ENCODE results near the gene C1orf141.
"Not testable (repeated sequence)": the region's sequence is repeated elsewhere in the genome, so short reads cannot be mapped to it uniquely, and the experiment has no call there.

C1orf141 gene

DNA sequence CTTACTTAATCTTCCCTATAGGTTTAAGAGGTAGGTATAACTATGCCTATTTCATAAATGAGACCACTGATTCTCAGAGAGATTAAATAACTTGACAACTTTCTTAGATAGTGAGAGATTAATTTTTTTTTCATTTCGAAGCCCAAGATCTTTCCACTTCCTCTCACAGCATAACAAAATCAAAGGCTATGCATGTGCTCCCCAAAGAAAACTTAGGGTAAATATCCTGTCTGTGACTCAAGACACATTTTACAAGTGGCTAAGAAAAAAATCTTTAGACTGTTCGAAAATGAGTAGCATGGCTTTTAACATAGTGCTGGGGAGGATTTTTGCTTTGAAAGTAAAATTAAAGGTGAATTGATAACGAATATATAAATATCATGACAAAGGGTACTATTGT, 8.2 kb upstream of the C1orf141 start:
- no peak for DNase-seq (ENCODE audit: low read depth in 2 of 2)

DNA sequence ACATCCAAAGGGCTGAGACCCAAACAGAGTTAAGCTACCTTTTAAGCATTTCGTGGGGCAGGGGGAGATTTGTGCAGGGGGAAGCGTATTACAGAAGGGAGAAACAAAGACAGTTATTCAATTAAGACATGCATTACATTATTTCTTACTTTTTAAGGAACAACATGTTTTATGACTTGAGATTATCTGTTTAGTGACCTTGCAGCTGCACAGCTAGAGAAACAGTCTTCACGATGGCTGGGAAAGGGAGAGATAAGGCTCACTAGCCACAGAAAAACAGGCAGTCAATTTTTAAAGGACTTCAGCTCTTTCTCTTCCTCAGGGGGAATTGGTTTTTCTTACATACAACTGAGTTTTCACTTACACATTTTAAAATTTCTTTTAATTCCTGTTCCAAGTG, 7.1 kb upstream of the C1orf141 start:
- not testable (repeated sequence) for DNase-seq (ENCODE audit: low read depth in 2 of 2)

DNA sequence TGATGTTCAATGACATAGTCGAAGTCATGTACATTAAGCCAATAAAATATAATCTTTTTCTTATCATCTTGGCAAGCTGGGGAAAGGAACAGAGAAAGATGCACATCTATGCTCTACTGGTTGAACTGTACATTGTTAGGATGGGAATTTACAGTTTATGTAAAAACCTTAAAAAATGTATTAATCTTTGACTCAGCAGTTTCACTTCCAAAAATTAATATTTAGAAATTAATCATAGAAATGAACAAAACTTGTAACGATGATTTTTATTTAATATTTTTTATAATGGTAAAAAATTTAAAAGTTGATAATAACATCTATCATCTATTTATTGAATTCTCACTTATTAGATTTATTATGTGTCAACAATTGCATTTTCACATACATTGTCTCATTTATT, 5.7 kb upstream of the C1orf141 start:
- DNase-seq (ENCODE audit: low read depth in 2 of 2): no peak

DNA sequence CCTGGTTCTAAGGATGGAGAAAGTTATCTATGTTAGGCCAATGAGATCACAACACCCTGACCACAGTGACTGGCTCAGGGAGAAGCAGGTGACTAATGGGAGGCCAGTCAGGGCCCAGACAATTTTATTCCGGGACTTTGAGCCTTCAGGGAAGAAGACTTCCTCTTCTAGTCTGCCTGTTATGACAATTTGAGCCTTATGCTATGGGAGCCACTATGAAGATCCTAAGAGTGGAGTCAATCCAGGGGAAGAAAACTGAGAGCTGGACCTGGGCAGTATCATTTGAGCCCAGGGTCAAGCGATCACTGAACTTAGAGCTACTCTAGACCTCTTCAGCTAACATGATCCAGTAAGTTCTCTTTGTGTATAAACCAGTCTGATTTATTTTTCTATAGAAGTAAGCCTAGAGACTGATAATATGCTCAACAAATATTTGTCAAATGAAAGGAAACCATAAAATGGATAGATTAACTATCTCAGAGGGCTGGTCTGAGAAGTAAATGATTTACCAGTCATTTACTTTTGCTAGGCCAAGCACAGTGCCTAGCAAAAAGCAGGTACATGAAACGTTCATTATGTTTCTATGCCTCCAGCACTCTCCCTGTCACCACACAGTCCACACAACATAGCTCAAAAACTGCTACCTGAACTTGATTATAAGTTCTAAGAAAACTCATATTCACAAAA, 4.2 kb upstream of the C1orf141 start:
- DNase-seq (ENCODE audit: low read depth in 2 of 2): no peak

DNA sequence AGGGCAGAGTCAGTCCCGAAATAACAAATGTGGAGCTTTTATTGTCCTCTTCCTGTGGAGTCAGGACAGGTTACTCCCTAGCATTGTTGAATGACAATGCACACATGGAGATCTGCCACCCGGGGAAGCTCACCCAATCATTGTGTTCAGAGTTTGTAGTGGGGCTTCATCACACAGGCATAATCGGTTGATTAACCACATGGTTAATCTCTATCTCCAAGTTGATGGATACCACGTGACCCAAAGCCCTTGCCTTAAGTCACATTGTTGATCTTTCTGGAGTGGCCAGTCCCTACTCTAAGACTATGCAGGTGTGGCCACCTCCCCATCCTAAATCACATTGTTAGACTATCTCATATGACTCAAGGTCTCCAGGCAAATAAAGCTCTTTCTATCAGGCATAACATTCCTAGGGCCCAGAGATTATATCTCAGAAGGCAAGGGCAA, 2.6 kb upstream of the C1orf141 start:
- DNase-seq (ENCODE audit: low read depth in 2 of 2): no peak

DNA sequence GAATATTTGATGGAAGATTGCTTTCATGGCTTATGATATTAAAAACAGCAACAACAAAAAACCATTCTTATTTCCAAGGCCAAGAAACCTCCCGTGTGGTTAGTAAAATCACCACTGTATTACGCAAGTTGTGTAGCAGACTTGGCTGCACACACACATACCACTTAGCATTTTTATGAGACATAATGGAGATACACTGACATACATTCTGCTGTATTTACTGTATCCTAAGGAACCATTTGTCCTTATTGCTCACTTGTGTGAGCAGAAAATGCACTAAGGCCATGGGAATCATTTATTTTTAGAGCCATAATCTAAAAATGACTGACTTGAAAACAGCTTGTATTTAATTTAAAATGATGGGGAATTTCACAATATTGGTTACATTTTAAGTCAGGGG, 584 bp upstream of the C1orf141 start:
- DNase-seq (ENCODE audit: low read depth in 2 of 2): no peak

DNA sequence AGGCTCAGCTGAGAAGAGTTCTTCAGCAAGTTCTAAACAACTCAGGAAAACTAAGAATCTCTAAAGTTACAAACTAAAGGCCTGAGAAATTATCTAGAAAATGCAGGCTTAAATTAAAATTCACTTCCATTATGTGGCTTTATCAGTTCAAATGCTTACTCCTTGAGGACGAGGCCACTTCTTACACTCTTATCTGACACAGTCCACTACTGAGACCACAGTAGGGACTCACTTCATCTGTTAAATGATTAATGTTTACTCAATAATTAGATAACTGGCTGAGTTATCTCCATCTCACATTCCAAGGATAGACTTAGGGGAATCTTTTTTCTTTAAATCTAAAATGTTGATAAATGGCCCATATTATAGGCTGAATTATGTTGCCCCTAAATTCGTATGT, 1.6 kb downstream of the C1orf141 start:
- DNase-seq (ENCODE audit: low read depth in 2 of 2): no peak

DNA sequence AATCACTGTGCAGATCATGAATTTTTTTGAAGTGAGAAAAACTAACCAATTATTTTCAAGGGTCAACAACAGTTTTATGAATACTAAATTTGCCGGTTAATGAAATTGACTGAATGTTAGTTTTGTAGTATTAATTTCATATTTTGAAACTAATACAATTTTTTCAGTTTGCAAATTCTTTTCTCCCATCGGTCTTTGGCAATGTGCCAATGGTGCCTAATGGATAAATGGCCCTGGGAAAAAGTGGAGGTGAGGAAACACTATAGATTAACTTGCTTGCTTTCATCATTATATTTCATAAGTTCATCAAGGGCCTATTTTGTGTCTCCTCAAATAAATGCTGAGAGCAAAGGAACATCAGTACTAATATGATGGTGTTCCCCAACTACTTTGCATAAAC, 4.1 kb downstream of the C1orf141 start:
- DNase-seq (ENCODE audit: low read depth in 2 of 2): no peak

DNA sequence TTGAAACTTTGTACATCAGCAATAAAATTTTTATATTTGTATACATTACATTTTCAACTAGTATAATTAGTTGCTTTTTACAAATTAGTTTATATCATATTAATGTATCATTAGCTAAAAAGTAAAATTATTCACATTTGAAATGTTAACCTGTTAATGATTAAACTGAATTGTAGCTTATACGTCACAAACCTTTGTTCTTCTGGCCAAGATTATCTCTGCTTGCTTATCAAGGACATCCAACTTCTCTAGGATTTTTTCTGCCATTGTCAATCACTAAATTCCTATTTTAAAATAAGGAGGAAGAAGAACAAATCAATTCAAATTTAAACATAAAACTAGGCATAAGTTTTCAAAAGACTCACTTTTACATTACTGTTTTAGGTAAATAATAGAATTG, 7.8 kb downstream of the C1orf141 start:
- DNase-seq (ENCODE audit: low read depth in 2 of 2): no peak

DNA sequence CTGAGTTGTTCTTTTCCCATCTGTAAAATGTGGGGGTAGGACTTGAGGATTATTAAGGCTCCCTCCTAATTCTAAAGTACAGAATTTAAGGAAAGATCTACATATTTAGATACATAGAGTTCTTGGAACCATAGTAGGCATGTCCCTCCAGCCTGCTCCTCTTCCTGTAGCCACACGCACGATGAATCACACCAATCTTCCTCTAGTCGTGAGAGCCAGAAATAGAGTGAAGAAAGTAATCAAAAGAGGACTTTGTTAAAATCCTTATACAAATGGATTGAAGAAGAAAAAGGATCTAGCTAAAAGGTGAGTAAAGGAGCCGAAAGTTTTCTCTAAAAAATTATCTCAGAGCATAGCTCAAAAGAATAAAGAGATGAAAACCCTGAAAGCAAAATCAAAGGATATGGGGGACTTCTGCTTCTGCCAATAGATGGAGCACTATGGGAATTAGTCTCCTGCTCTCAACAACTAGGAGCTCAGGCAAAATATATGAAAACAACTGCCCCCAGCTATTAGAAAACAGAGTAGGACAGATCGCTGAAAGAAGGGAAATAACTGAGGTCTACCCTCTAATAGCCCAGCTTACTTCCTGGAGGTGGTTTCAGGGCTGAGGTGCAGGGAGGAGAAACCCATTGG, 8.5 kb downstream of the C1orf141 start:
- no peak for DNase-seq (ENCODE audit: low read depth in 2 of 2)

DNA sequence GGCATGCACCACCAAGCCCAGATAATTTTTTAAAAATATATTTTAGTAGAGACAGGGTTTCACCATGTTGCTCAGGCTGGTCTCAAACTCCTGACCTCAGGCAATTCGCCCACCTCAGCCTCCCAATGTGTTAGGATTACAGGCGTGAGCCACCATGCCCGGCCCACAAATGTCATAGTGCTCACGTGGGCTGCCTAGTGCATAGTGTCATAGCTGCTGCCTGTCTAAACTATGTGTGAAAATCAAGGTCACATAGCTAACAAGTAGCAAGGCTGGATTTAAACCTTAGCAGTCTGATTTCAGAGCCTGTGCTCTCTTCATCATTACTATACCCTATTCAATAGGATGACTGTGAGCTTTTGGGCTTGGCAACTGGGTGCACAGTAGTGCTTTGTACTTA, 10.3 kb downstream of the C1orf141 start:
- no peak for DNase-seq (ENCODE audit: low read depth in 2 of 2)

DNA sequence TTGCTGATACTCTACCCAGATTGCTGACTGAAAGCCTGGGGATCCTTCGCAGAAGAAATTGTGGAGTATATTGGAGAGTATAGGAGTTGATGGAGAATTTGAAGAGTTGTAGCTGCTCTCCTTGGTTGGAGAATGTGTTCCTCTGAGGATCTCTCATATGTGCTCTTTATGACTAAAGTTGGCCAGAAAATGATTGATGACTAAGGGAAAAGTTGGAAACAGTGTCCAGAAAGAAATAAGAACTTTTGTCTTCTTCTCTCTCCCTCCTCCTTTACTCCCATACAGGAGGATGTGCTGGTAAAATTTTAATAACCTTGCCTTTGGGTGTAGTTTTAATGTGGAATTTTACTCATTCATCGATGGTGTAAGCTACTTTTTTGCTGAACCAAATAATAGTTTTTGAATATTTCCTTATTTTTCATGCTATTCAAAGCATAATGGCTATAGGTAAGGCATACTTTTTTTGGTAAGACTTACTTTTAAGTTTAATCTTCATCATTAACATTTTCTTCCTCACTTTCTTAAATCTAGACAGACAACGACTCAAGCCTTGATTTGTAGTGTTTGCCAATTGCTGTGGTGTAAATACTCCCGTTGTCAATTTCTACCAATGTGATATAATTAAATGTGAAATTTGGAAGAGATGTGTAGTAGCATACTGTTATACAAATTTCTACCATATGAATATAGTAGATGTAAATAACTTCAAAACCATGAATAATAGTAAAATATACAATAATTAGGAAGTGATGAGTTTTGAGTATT, 13.7 kb downstream of the C1orf141 start:
- no peak for DNase-seq (ENCODE audit: low read depth in 2 of 2)

DNA sequence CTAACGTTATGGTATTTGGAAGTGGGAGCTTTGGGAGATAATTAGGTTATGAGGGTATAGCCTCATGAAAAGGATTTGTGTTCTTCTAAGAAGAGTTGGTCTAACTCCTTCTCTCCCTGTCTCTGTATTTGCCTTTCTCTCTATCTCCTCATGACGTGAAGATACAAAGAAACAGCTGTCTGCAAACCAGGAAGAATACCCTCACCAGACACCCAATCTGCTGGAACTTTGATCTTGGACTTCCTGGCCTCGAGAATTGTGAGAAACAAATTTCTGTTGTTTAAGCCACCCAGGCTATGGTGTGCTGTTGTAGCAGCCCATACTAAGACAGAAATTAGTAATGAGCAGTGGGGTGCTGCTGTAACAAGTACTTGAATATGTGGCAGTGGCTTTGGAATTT, 16.1 kb downstream of the C1orf141 start:
- no peak for DNase-seq (ENCODE audit: low read depth in 2 of 2)

DNA sequence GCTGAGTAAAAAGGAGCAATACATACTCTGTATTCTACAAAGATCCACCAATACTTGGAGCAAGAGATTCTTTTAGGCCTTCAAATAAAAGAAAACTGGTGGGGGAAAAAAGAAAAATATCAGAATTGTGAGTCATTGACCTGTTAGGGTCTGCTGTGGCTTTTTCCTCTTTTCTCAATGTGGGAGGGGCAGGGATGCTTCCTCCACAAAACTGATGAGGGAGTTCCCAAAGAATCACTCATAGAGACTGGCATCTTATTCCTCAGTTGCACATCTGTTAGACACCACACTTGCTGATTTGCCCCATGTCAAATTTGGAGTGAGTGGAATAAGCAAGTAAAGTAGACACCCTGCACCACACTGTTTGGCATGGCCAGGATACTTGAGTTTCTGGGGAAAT, 16.6 kb downstream of the C1orf141 start:
- DNase-seq (ENCODE audit: low read depth in 2 of 2): no peak

DNA sequence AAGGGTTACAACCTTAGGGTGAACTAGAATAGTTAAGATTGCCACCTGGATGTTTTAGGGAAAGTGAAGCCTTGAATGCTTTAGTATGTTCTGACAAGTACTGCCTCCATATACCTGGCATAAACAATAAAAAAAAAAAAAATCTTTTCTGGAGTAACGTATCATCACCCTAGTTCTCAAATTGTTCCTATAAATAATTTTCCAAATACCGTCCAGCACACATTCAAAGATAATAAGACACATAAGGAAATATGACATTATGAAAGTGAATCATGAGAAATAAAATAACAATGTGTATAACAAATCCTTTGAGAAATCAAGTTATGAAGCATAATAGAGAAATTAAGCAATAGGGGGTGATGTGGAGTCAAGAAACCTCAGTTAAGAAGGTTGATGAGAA, 20.6 kb downstream of the C1orf141 start:
- no peak for DNase-seq (ENCODE audit: low read depth in 2 of 2)

DNA sequence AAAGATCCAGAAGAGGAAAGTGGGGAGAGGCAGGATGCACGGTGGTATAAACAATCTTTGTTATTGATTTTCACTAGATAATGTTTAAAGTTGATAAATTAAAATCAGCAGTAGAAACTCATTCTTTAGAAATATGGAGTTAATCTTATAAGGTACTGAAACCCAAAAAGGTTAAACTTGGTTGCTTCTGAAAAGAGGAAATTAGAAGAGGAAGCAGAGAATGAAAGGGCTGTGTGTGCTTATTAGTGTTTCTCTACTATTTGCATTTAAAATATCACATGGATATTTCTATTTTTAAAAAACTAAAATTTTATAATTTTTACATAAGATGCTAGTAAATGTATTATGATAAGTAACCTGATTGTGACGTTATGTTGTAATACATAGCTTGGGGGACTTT, 24.4 kb downstream of the C1orf141 start:
- no peak for DNase-seq (ENCODE audit: low read depth in 2 of 2)

DNA sequence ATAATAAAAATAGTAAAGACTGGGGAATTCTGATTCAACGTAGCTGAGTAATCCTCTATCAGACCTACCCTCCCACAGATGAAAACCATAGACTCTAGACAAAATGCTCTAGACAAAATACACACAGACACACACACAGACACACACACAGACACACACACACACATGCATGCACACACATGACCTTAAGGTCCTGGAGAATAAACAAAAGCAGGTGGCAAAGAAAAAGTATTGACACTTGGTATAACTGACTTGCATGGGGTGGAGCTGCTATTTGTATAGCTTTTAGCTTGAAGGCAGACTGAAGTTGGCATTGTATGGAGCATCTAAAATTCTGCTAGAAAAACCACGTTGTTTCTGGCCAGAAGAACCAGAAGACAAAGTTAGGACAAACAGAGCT, 29.3 kb downstream of the C1orf141 start:
- DNase-seq (ENCODE audit: low read depth in 2 of 2): no peak

DNA sequence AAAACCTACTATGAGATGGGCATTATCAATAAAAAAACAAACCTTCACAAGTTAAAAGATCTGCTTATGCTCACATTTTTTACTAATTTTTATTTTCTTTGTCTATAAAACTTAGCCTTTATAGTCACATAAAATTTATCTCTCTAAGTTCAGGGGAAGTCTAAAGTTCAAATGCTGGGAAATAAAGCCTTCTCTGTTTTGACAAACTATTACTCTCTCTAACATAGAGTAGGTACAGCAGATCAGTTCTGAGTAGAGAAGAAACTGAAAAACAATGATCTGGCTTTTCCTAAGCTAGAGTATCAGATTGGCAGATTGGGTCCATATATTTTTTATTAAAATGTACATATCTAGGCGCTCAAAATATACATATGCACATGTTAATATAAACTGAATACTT, 31.2 kb downstream of the C1orf141 start:
- DNase-seq (ENCODE audit: low read depth in 2 of 2): no peak

DNA sequence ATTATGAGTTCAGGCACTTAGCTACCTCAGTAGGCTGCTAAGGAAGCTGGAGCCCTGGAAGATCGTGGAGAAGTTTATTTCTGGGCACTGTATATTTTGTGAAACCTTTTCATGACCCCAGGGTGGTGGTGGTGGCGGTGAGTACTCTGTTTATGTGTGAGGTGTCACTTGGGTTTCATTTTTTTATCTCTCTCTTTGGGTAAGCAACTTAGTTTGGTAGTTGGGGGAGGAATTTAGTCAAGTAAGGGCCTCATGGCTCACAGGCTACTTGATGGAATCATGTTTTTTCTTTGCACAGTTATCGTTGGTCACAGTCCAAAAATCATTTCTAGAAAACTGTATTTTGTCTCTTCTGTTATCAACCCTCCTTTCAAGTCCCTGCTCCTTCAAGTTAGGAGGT, 33.9 kb downstream of the C1orf141 start:
- no peak for DNase-seq (ENCODE audit: low read depth in 2 of 2)

DNA sequence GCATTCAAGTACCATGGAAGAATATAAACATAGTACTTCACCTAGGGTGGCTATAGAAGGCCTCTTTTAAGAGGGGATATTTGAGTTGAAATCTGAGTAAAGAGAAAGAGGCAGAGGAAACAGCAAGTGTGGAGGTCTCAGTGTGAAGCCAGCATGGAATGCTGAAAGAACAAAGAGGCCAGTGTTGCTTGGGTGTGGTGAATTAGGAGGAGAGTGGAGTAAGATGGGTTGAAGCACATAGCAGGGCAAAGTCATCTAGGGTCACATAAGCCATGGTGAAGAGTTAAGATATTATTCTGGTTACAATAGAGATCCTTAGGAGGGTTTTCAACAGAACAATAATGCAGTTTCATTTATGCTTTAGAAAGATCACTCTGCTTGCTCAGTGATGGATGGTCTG, 37.5 kb downstream of the C1orf141 start:
- no peak for DNase-seq (ENCODE audit: low read depth in 2 of 2)

DNA sequence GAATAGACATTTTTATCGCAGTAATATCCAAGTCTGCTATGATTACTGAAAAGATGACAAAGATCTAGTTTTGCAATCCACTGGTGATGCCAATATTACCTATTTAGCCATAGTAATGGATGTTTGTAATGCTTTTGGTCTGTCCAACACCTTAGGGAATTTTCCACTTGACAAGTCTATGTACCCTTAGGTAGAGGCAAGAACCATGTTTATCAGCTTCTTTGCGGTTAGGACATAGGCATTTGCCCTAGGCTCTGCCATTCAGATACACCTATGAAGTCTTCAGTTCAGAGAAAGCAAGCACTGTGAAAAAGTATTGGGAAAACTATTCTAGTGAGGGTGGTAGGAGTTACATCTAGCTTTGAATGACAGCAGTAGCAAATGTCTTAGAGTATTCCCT, 40.6 kb downstream of the C1orf141 start:
- no peak for DNase-seq (ENCODE audit: low read depth in 2 of 2)

DNA sequence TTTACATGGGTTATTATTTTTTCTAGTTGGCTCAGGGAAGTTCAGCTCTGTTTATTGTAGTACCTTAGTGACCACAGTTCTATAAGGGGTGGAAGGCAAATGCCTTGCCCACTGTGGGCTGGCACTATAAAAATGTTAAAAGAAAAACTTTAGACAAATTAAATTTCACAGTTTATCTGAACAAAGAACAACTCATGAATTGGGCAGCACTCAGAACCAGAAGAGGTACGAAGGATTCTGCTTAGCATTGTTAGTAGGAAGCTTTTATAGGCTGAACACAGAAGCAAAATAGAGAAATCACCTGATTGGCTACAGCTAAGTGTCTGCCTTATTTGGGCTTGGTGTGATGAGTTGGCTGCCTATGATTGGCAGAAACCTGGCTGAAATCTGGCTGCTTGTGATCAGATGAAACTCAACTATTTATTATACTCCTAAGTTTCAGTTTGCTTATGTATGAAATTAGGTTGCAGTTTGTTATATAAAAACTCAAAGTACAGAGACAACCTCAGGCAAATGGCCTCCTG, 45.0 kb downstream of the C1orf141 start:
- DNase-seq (ENCODE audit: low read depth in 2 of 2): no peak

DNA sequence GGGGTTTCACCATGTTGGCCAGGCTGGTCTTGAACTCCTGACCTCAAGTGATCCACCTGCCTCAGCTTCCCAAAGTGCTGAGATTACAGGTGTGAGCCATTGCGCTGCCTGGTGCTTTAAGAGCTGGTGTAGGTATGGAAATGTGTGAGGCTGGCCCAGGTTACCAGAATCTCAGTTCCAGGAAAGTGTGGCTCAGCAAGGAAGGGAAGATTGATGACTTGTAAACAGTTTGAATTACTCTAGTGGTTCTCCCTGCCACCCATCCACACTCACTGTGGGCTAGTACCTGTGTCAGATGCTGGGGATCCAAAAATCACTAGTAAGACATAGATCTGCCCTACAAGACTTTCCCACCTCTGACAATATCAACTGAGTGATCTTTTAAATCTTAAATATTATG, 46.3 kb downstream of the C1orf141 start:
- no peak for DNase-seq (ENCODE audit: low read depth in 2 of 2)
